DOHH2 (cell line): ENCODE measurements around the gene ZNF319.

ENCODE experiments used
- H3F3A ChIP-seq: fragments of 200-600 bp; sonication (generic), shearing (Covaris generic); 2 replicates; pipeline ENCODE4 v1.6.0; 2016; ENCODE audit warnings: antibody characterized with exemption, mild to moderate bottlenecking; ENCODE audit not compliant: control insufficient read depth, insufficient read depth
- H3K27ac ChIP-seq: fragments of 200-600 bp; sonication (generic); 2 replicates; pipeline ENCODE4 v1.5.1; 2014; ENCODE audit warnings: low read depth, mild to moderate bottlenecking, low read length, moderate library complexity
- H3K27me3 ChIP-seq: fragments of 200-600 bp; sonication (generic); 2 replicates; pipeline ENCODE4 v1.6.1; 2014; ENCODE audit warnings: mild to moderate bottlenecking, low read length, mixed read lengths; ENCODE audit not compliant: control insufficient read depth
- H3K36me3 ChIP-seq: fragments of 200-600 bp; sonication (generic); 2 replicates; pipeline ENCODE4 v1.6.1; 2014; ENCODE audit warnings: mild to moderate bottlenecking, low read length, moderate library complexity, mixed read lengths; ENCODE audit not compliant: control insufficient read depth
- H3K4me1 ChIP-seq: fragments of 200-600 bp; sonication (generic); 2 replicates; pipeline ENCODE4 v1.6.1; 2014; ENCODE audit warnings: mild to moderate bottlenecking, low read length, mixed read lengths; ENCODE audit not compliant: control insufficient read depth
- H3K4me2 ChIP-seq: fragments of 200-600 bp; sonication (generic); 2 replicates; pipeline ENCODE4 v1.6.0; 2014; ENCODE audit warnings: mild to moderate bottlenecking, low read length, moderate library complexity
- H3K4me3 ChIP-seq: fragments of 200-600 bp; sonication (generic); 2 replicates; pipeline ENCODE4 v1.5.1; 2014; ENCODE audit warnings: mild to moderate bottlenecking, low read length, mixed read lengths
- H3K79me2 ChIP-seq: fragments of 200-600 bp; sonication (generic); 2 replicates; pipeline ENCODE4 v1.6.1; 2014; ENCODE audit warnings: mild to moderate bottlenecking, low read length, mixed read lengths; ENCODE audit not compliant: control insufficient read depth
- H3K9me2 ChIP-seq: fragments of 200-600 bp; sonication (generic); replicated peaks from 2 replicates; pipeline ENCODE4 v1.6.1; 2014; ENCODE audit warnings: mild to moderate bottlenecking, low read length, mixed read lengths; ENCODE audit not compliant: control insufficient read depth
- H3K9me3 ChIP-seq: fragments of 200-600 bp; sonication (generic); 2 replicates; pipeline ENCODE4 v1.6.1; 2014; ENCODE audit warnings: antibody characterized with exemption, low read length, mixed read lengths; ENCODE audit not compliant: control insufficient read depth, insufficient read depth
- H4K20me1 ChIP-seq: fragments of 200-600 bp; sonication (generic); 2 replicates; pipeline ENCODE4 v1.6.0; 2014; ENCODE audit warnings: low read depth, mild to moderate bottlenecking, antibody characterized with exemption, low read length, moderate library complexity; ENCODE audit not compliant: control insufficient read depth, insufficient read depth
- CTCF ChIP-seq: fragments of 200-600 bp; sonication (generic); IDR thresholded peaks from one replicate; pipeline ENCODE4 v1.5.1; 2014; ENCODE audit warnings: antibody characterized with exemption, mild to moderate bottlenecking, low read depth, low read length; ENCODE audit not compliant: poor library complexity, severe bottlenecking
- EZH2phosphoT487 ChIP-seq: fragments of 200-600 bp; sonication (generic); IDR thresholded peaks from 2 replicates; pipeline ENCODE4 v1.6.1; 2017; ENCODE audit warnings: borderline replicate concordance, mild to moderate bottlenecking, antibody characterized with exemption, low read length, moderate library complexity, mixed read lengths

The ZNF319 gene

GRCh38 chr16:57945740-57946138, 54.7 kb downstream of the ZNF319 start:
- Histone ChIP-seq H3K27ac (no peak overlapping the region), H3K79me2 (no peaks in the 10 kb centered on the region), H3K27me3 (no peaks in the 10 kb centered on the region), H3K4me1 (no peaks in the 10 kb centered on the region), H4K20me1 (no peaks in the 10 kb centered on the region), H3K9me3 (no peaks in the 10 kb centered on the region), H3K4me2 (no peak overlapping the region), H3K36me3 (no peaks in the 10 kb centered on the region), H3F3A (no peaks in the 10 kb centered on the region), H3K9me2 (no peaks in the 10 kb centered on the region), H3K4me3 (no peak overlapping the region)
- TF ChIP-seq CTCF (peak; percentile 32), EZH2phosphoT487 (no peak)

DNA sequence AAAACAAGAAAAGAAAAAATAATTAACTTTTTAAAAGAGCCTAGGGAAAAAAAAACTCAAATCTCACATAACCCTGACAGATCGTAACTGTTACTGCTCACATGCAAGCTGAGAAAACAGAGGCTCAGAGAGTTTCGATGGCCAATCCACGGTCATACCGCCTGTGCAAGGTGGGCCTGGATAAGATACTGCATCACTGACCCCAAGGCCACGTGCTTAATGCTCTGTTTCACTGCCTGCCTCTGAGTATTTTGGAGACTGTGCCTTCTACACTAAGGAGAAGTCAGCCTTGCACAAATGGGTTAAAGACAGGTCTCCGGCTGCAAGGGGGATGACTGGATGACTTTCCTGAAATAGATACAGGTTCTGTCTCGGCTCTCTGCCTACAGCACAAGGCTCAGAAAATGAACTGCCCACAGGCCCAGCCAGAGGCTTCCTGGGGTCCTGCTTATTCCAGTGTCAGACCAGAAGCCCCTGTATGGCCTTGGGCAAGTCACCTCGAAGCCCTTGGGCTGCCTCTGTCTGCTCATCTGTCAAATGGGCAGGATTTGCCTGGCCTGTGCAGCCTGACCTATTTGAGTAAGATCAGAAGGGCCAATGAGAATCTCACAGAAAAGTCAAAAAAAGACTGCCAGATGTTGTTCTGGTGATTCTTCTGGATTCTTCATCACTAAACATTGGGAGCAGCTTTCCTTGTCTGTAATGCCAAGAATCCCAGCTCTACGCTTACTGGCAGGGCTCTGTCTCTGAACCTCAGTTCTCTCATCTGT, 55.3 kb downstream of the ZNF319 start:
- Histone ChIP-seq H3K36me3 (no peaks in the 10 kb centered on the region), H3F3A (no peaks in the 10 kb centered on the region), H3K27me3 (no peaks in the 10 kb centered on the region), H3K4me1 (no peaks in the 10 kb centered on the region), H3K27ac (no peak overlapping the region), H3K9me2 (no peaks in the 10 kb centered on the region), H4K20me1 (no peaks in the 10 kb centered on the region), H3K4me3 (no peak overlapping the region), H3K79me2 (no peaks in the 10 kb centered on the region), H3K9me3 (no peaks in the 10 kb centered on the region), H3K4me2 (no peak overlapping the region)
- TF ChIP-seq CTCF (no peak), EZH2phosphoT487 (no peak)
